Effector CD8-positive, alpha-beta T cell (primary cell): ENCODE results near the gene GRIN2B.

Experiments used
- DNase-seq: peaks from one replicate; lab custom pipeline; 2025; lab: John Stamatoyannopoulos, UW
- total RNA-seq, 4 experiments: gene quantifications; one replicate each; lab custom pipeline; 2026; lab: John Stamatoyannopoulos, UW

GRIN2B gene
- total RNA-seq = 0 to 0.97 (median 0) reads per million in 4 experiments

DNA sequence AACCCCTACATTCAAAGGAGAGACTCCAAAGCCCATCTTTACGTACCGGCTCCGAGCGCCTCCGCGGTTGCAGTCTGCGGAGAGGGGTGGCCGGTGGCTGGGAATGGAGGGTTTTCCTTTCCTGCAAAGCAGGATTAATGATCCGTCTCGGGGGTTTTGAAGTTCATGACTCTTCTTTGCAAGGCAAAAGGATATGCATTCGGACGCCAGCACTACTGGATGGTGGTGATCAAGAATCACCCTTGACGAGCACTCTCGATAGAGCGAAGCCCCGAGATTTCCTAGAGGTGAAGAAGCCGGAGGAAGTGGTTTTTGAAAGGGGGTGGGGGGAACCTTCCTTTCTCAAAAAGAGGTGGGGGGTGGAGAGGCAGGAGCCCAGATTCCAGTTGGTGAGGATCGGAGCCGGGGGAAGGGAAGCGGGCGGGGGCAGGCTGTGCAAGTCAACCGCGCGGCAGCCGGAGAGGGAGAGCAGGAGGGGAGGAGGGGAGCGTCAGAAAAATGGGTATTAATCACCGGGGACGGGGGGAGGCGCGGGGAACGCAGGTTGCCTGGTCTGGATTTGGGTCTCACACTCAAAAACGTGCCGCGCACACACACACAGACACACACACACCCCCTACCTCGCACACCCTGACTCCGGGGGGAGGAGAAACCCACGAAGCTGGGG lies at the start of gene GRIN2B:
Gene GRIN2B (minus strand): TSS at position 307 of the 667 bp plus-strand sequence. CDS start 115,394 bp downstream, outside the sequence.
- no peak for DNase-seq

DNA sequence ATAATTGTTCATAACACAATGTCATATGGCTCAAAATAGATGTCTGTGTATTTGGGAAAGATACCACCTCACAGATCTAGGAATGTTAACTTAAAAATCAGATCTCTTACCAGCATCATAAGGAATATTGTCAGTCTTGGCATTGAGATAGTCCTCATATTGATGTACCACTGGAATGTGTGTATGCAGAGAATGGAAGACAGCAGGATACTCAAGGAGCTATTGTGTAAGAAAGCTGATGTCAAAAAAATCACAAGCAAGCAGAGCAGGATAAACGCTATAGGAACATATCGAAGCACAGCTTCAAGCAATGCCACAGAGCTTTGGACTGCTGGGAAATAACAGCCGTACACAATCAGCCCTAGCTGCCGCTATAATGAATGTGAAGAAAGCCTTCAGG lies 45.1 kb upstream of the GRIN2B start:
- DNase-seq = no peak

DNA sequence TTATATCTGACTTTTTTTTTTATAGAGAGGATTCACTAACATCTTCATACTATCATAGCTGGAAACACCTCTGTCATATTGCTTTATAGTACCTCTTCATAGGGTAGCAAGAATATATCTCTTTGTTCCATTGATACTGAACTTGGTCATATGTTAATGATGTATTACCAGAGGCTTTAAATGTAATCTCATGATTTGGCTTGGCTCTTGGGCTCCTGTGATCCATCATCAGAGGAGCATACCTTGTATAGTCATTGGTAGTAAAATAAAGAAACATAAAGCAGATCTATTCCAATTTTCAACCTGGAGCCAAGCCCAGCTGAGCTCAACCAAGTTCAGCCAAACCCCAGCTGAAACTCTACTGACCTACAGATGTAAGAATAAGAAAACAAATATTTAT lies 43.2 kb upstream of the GRIN2B start:
- no peak for DNase-seq

GRCh38 chr12:14018080-14018479 lies 36.7 kb upstream of the GRIN2B start:
- DNase-seq = no peak

DNA sequence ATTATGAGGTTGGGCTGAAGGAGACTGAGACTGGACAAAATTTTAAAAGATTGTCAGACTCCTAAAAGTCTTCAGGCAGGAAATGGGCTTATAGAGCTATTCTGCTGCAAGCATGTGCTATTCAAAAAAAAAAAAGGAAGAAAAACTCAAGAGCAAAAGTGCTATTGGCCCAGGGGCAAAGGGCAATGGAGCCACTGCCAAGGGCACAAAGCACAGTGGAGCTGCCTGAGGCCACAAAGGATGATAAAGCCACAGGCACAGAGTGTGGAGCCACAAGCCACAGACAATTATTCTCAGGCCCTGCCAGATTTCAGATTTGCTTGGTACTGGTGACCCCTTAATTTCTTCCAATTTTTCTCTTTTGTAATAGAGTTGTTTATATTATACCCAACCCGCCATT lies 29.6 kb upstream of the GRIN2B start:
- no peak for DNase-seq

GRCh38 chr12:14007639-14008038 lies 26.2 kb upstream of the GRIN2B start:
- no peak for DNase-seq

- no peak for DNase-seq
These were observed 11.2 kb upstream of the GRIN2B start for GRCh38 chr12:13992585-13992984.

GRCh38 chr12:13992106-13992505 lies 10.7 kb upstream of the GRIN2B start:
- DNase-seq = no peak

- DNase-seq = no peak
These were observed 4.6 kb upstream of the GRIN2B start for GRCh38 chr12:13986031-13986430.

DNA sequence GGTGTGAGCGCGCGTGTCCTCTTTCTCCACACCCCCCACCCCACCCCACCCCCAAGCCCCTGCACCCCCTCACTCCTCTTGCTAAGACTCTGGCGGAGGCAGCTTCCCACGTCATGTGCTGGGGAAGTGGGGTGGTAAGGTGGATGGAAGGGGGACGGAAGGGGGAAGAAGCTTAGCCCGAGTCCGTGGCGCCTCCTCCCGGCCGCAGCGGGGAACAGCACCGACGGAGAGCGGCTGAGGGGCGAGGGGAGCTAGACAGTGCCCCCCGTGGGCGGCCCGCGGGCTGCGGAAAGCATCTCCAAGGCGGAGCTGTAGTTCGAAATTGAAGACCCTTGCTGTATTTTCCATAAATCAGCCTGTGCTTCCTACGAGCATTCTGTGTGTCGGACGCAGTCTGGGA lies 588 bp upstream of the GRIN2B start:
- DNase-seq = no peak

- no peak for DNase-seq
These were observed 685 bp downstream of the GRIN2B start for GRCh38 chr12:13980538-13981295.

- DNase-seq = no peak
These were observed 1.5 kb downstream of the GRIN2B start for GRCh38 chr12:13979772-13980378.

DNA sequence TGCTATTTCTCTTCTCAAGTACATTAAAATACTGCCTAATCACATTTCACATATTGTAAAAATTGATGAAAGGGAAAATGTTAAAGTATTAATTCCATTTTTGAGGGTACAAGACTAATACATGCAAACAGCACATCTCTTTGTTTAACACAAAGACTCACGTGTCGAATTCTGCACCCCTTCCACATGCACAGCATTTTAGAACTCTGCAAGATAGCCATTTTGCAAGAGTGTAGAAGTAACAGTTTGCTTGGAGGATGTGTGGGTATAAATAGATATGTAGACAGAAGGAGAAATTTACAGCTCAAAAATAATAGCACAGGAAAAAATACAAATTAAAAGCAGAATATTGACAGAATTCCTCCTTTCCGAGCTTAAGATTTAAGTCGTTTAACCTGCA lies 2.5 kb downstream of the GRIN2B start:
- DNase-seq = no peak

DNA sequence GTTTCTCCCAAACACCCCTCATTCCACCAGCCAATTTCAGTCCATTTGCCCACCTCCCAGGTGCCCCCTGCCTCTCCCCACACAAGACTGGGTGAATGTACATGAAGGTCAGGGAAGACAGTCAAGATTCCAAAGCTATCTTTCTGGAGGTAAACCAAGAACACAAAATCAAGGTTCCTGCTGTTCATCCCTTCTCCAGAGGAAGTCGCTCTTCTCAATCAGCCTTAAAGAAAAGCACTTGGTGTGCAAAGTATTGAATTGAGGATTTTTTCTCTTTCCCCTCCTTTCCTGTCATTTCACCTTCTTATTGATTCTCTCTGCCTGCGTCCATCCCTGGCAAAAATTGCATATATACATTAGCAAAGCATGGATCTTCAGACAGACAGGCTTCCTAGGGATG lies 4.5 kb downstream of the GRIN2B start:
- no peak for DNase-seq

GRCh38 chr12:13976028-13976584 lies 5.3 kb downstream of the GRIN2B start:
- DNase-seq = no peak

DNA sequence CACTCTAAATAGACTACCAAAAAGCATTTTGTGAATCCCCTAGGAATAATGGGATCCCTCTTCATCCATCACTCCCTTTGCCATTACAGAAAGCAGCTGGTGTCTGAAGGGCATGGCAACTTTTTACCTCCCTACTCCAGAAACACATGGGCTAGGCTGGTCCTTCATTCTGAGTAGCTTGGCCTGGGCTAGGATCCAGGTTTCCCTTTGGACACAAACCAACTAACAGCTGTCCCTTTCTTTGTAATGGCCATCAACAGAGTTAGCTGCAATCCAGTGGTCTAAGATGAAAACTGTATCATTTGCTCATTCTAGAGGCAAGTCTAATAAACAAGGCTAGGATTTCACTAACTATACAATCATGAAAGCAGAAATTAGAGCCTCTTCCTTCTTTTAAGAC lies 7.4 kb downstream of the GRIN2B start:
- no peak for DNase-seq

GRCh38 chr12:13970803-13971202 lies 10.6 kb downstream of the GRIN2B start:
- no peak for DNase-seq

GRCh38 chr12:13968281-13968680 lies 13.1 kb downstream of the GRIN2B start:
- no peak for DNase-seq

GRCh38 chr12:13964666-13965065 lies 16.7 kb downstream of the GRIN2B start:
- DNase-seq = no peak

DNA sequence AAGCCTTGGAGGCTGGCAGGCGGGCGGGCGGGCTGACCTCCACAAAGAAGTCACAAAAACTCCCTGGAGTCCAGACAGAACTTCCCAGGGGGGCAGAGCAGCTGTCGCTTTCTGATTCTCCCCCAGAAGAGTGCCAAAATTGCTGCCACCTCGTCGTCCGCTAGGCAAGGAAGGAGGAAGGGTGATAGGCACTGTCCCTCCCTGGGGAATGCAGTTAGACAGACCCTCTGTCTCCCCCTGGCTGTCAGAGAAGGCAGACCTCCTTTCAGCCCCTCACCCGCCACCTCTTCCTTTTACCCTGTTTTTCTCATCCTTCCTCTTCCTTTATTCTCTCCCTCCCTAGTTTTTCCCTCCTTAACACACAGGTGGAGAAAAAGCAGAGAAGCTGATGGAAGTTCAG lies 18.7 kb downstream of the GRIN2B start:
- DNase-seq = no peak

DNA sequence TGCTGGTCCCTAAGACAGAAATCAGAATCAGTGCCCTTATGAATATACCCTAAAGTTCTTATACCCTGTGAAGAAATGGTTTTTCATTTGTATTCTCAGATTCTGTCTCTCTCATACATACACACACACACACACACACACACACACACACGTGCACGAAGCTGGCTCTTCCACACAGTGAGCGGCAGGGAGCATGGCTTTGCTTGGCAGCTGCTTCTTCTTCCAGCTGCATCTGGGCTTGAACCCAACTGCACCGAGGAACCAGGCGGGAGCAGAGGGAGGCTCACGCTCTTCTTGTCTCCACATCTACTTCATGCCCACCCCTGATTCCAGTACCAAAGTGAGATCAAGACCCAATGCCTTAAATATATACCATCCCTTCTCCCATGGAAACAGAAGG lies 19.4 kb downstream of the GRIN2B start:
- DNase-seq = no peak

- no peak for DNase-seq
These were observed 22.2 kb downstream of the GRIN2B start for GRCh38 chr12:13959131-13959723.
